PFSK-1 (cell line): ENCODE data around the gene STXBP3.

ENCODE experiments used
- POLR2AphosphoS5 ChIP-seq: IDR thresholded peaks from 2 replicates; pipeline ENCODE4 v1.6.1; 2012; ENCODE audit warnings: low read depth, mild to moderate bottlenecking, control low read depth, low read length, moderate library complexity
- SIN3A ChIP-seq: IDR thresholded peaks from 2 replicates; pipeline ENCODE4 v1.6.1; 2012; ENCODE audit warnings: mild to moderate bottlenecking, low read length, moderate library complexity, borderline replicate concordance; ENCODE audit not compliant: insufficient read depth

GRCh38 chr1:108824051-108824450, 77.6 kb downstream of the STXBP3 start:
- TF ChIP-seq POLR2AphosphoS5, result no peak
- TF ChIP-seq SIN3A, result no peak
